Fibroblast of mammary gland (primary cell): Measurements from ENCODE around the gene UPK1A.

Source experiments
- DNase-seq: peaks from one replicate; pipeline ENCODE4 v3.0.0-alpha.2; 2010; ENCODE audit warnings: low read depth
- H3K4me3 ChIP-seq: 2 replicates; pipeline ENCODE4 v1.5.1; 2011; ENCODE audit warnings: low read depth, mild to moderate bottlenecking, low read length, moderate library complexity; ENCODE audit not compliant: control insufficient read depth
- TF ChIP-seq, protein P1 (sequence below): conservative IDR thresholded peaks from 2 replicates; pipeline ENCODE4 v1.5.1; 2011; ENCODE audit warnings: low read depth, low read length, inconsistent platforms; ENCODE audit not compliant: control insufficient read depth, insufficient read depth

Gene UPK1A

DNA sequence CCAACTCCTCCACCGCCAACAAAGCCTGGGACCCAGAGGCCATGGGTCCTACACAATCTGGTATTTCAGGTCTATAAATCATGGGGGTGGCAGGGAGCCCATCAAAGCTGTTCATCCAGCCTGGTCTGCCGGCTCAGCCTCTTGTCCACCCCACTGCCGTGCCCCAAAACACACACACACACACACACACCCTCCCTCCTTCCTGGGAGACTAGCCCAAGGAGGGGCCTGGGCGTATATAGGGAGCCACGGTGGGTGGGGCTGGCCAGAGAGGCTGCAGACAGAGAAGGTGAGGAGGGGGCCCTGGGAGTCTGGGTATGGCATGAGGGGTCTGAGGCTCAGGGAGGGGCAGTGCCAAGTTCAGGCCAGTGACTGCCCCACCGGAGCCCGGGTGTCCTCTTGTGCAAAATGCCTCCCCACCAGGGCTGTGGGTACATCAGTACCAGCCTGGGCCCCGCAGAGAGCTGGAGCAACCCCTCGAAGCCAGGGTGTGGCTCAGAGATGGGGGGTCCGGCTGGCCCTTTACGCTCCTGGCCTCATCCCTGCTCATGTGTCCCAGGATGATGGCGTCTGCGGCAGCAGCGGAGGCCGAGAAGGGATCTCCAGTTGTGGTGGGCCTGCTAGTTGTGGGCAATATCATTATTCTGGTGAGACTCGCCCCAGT is at the start of gene UPK1A:
UPK1A (plus strand) TSS at position 267 of the 663 bp plus-strand sequence; CDS start at position 563, 296 bp downstream.
- no peak within 1 kb of the TSS for H3K4me3 ChIP-seq
- DNase-seq = no peak
- TF ChIP-seq, protein P1, sequence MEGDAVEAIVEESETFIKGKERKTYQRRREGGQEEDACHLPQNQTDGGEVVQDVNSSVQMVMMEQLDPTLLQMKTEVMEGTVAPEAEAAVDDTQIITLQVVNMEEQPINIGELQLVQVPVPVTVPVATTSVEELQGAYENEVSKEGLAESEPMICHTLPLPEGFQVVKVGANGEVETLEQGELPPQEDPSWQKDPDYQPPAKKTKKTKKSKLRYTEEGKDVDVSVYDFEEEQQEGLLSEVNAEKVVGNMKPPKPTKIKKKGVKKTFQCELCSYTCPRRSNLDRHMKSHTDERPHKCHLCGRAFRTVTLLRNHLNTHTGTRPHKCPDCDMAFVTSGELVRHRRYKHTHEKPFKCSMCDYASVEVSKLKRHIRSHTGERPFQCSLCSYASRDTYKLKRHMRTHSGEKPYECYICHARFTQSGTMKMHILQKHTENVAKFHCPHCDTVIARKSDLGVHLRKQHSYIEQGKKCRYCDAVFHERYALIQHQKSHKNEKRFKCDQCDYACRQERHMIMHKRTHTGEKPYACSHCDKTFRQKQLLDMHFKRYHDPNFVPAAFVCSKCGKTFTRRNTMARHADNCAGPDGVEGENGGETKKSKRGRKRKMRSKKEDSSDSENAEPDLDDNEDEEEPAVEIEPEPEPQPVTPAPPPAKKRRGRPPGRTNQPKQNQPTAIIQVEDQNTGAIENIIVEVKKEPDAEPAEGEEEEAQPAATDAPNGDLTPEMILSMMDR = no peak

DNA sequence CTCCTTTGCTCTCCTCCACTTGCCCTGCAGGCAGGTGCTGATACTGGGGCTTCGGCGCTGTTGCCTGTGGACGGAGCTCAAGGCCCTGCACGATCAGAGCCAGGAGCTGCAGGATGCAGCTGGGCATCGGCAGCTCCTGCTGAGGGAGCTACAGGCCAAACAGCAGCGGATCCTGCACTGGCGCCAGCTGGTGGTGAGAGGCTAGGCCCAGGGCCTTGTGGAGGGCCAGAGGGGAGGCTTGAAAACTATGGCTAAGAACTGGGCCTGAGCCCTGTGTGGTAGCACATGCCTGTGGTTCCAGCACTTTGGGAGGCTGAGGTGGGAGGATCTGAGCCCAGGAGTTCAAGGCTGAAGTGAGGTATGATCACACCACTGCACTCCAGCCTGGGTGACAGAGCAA is 47.5 kb upstream of the UPK1A start:
- TF ChIP-seq, protein P1 = no peak
- H3K4me3 ChIP-seq = no peak overlapping the region
- DNase-seq = no peak

DNA sequence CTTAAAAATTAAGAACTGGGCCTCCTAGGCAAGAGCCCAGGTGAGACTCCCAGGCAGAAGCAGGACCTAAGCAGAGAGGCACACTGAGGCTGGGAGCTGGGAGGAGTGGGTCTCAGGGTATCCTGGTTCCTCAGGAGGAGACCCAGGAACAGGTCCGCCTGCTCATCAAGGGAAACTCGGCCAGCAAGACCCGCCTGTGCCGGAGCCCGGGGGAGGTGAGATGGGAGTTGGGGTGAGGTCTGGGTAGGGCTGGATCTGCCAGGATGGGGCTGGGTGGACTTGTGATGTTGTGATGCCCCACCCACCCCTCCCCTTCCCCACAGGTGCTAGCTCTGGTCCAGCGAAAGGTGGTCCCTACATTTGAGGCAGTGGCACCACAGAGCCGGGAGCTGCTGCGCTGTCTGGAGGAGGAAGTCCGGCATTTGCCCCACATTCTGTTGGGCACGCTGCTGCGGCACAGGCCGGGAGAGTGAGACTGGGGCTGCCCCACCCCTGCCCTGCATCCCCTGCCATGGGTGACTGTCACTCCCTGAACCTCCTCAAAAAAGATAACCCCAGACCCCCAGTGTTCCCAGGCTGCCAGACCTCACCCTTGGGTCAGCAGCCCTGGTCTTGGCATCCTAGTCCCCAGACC is 46.9 kb upstream of the UPK1A start:
- TF ChIP-seq, protein P1 = no peak
- no peak for DNase-seq

DNA sequence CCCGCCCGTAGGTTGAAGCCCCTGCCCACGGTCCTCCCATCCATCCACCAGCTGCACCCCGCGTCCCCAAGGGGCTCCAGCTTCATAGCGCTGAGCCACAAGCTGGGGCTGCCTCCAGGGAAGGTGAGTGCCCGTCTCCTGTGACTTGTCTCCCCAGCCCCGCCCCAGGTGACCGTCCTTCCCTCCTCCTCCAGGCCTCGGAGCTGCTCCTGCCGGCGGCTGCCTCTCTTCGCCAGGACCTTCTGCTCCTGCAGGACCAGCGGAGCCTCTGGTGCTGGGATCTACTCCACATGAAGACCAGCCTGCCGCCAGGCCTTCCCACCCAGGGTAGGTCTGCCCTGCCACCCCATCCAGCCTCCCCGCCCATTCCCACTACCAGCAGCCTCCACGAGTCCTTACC is 46.3 kb upstream of the UPK1A start:
- DNase-seq = no peak
- H3K4me3 ChIP-seq = no peak overlapping the region
- TF ChIP-seq, protein P1 = no peak

More for the DNA sequence above, 46.9 kb upstream of the UPK1A start:
- no peak overlapping the region for H3K4me3 ChIP-seq

DNA sequence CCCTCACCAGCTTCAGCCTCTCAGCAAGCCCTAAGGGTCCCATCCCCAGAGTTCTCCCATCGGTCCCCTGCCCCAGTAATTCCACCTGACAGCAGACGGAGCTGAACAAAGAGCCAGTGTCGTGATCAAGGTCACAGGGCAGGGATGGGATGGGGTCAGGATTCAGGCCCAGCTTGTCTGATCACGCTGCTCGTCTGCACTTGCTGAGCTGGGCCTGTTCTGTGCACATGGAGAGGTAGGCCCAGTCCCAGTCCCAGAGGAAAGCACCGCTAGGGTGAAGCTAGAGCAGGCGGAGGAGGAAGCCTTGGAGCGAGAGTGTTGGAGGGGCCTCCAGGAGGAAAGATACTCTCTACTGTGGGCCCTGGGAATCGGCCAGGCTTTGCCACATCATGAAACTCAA is 44.6 kb upstream of the UPK1A start:
- DNase-seq = no peak
- TF ChIP-seq, protein P1 = no peak
- H3K4me3 ChIP-seq = no peak overlapping the region

DNA sequence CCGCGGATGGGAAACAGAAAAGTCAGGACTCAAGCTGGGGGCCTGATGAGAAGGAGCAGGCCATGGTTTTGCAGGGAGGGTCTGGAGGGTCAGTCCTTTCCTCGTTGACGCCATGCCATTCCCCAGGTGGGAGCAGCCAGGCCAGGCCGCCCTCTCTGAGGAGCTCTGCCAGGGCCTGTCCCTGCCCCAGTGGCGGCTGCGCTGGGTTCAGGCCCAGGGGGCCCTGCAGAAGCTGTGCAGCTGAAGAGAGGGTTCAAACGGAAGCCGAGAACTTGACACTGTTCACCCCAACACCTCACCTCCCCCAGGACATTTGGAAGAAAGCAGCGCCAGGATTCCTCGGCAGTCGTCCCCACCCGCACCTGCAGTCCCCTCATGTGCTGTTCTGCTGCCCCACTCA is 43.6 kb upstream of the UPK1A start:
- no peak overlapping the region for H3K4me3 ChIP-seq
- no peak for DNase-seq
- TF ChIP-seq, protein P1 = no peak
